DND-41 (cell line): ENCODE measurements around the gene KRT2.

Source experiments
- ATAC-seq: fragments of 200-7000 bp; cut with Tn5 transposase; 3 replicates; pipeline ENCODE4 v1.9.1; 2021; ENCODE audit warnings: low read depth; ENCODE audit not compliant: insufficient read depth
- DNase-seq: peaks from one replicate; pipeline ENCODE4 v3.0.0-alpha.2; 2020
- H2AFZ ChIP-seq: 2 replicates; pipeline ENCODE4 v1.6.0; 2012; ENCODE audit warnings: low read depth, low read length
- H3K27ac ChIP-seq: 2 replicates; pipeline ENCODE4 v1.5.1; 2012; ENCODE audit warnings: low read length, inconsistent platforms
- H3K27me3 ChIP-seq: fragments of 200-600 bp; sonication (generic); 2 replicates; pipeline ENCODE4 v1.6.0; 2012; ENCODE audit warnings: low read length, mild to moderate bottlenecking, inconsistent platforms; ENCODE audit not compliant: insufficient read depth, poor library complexity
- H3K36me3 ChIP-seq: 2 replicates; pipeline ENCODE4 v1.5.1; 2012; ENCODE audit warnings: low read length, inconsistent platforms; ENCODE audit not compliant: insufficient read depth
- H3K4me1 ChIP-seq: 2 replicates; pipeline ENCODE4 v1.5.1; 2012; ENCODE audit warnings: mild to moderate bottlenecking, low read length; ENCODE audit not compliant: insufficient read depth
- H3K4me2 ChIP-seq: 2 replicates; pipeline ENCODE4 v1.6.0; 2012; ENCODE audit warnings: mild to moderate bottlenecking, moderate library complexity, low read length, inconsistent platforms; ENCODE audit not compliant: insufficient read depth
- H3K4me3 ChIP-seq, 2 experiments: fragments of 200-600 bp in 1 of 2; shearing (Covaris generic) in 1 of 2; 2 replicates each; pipeline ENCODE4 v1.5.1; 2012 to 2016; ENCODE audit warnings: inconsistent platforms in 2 of 2, low read length in 2 of 2, mild to moderate bottlenecking in 2 of 2, low read depth in 1 of 2, moderate library complexity in 1 of 2
- H3K79me2 ChIP-seq: 2 replicates; pipeline ENCODE4 v1.6.0; 2012; ENCODE audit warnings: low read length, inconsistent platforms; ENCODE audit not compliant: insufficient read depth
- H3K9ac ChIP-seq: 2 replicates; pipeline ENCODE4 v1.6.0; 2012; ENCODE audit warnings: low read depth, mild to moderate bottlenecking, inconsistent platforms, low read length, moderate library complexity
- H3K9me3 ChIP-seq: 2 replicates; pipeline ENCODE4 v1.5.1; 2012; ENCODE audit warnings: low read length, moderate library complexity, mild to moderate bottlenecking, inconsistent platforms; ENCODE audit not compliant: insufficient read depth, severe bottlenecking
- H4K20me1 ChIP-seq: 2 replicates; pipeline ENCODE4 v1.6.0; 2012; ENCODE audit warnings: low read length; ENCODE audit not compliant: insufficient read depth
- EZH2 ChIP-seq: IDR thresholded peaks from 3 replicates; pipeline ENCODE4 v1.6.1; 2012; ENCODE audit warnings: borderline replicate concordance, low read depth, mild to moderate bottlenecking, moderate library complexity, low read length, inconsistent platforms; ENCODE audit not compliant: severe bottlenecking
- TF ChIP-seq, protein P1 (sequence below): IDR thresholded peaks from 2 replicates; pipeline ENCODE4 v1.5.1; 2012; ENCODE audit warnings: borderline replicate concordance, low read length, moderate library complexity, mild to moderate bottlenecking; ENCODE audit not compliant: poor library complexity, severe bottlenecking; ENCODE audit errors: extremely low read depth

Gene KRT2

DNA sequence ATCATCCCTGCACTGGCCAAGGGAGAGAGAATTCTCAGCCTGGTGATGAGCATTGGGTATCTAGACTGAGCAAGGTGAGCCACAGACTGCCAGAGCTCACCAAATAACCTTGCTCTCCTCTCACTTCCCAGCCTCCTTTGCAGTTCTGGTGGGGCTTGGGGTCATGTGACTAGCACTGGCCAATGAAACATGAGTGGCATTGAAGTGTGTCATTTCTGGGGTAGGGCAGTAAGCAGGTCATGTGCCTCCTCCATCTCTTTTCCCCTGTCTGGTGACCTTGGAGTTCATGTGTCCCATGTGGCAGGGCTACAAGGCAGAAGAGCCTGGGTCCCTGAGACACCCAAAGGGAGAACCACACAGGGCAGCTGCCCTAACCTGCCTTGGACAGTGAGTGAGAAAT, 47.2 kb downstream of the KRT2 start:
- no peak overlapping the region for H3K4me3 ChIP-seq
- H3K9ac ChIP-seq: no peak overlapping the region
- ATAC-seq (no peak), DNase-seq (no peak)
- H3K4me1 ChIP-seq: no peaks in the 10 kb centered on the region
- no peaks in the 10 kb centered on the region for H3K36me3 ChIP-seq
- no peak for TF ChIP-seq EZH2
- TF ChIP-seq, protein P1, sequence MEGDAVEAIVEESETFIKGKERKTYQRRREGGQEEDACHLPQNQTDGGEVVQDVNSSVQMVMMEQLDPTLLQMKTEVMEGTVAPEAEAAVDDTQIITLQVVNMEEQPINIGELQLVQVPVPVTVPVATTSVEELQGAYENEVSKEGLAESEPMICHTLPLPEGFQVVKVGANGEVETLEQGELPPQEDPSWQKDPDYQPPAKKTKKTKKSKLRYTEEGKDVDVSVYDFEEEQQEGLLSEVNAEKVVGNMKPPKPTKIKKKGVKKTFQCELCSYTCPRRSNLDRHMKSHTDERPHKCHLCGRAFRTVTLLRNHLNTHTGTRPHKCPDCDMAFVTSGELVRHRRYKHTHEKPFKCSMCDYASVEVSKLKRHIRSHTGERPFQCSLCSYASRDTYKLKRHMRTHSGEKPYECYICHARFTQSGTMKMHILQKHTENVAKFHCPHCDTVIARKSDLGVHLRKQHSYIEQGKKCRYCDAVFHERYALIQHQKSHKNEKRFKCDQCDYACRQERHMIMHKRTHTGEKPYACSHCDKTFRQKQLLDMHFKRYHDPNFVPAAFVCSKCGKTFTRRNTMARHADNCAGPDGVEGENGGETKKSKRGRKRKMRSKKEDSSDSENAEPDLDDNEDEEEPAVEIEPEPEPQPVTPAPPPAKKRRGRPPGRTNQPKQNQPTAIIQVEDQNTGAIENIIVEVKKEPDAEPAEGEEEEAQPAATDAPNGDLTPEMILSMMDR: no peak
- H3K9me3 ChIP-seq: no peaks in the 10 kb centered on the region
- no peak overlapping the region for H3K4me2 ChIP-seq
- H4K20me1 ChIP-seq: 0 out of 2 replicates have a peak, but pooled peaks cover 3% of the 10 kb centered on the region
- H3K79me2 ChIP-seq: no peaks in the 10 kb centered on the region
- H3K27me3 ChIP-seq: peaks cover 25% of the 10 kb centered on the region
- no peak overlapping the region for H3K27ac ChIP-seq
- H2AFZ ChIP-seq: no peak overlapping the region

DNA sequence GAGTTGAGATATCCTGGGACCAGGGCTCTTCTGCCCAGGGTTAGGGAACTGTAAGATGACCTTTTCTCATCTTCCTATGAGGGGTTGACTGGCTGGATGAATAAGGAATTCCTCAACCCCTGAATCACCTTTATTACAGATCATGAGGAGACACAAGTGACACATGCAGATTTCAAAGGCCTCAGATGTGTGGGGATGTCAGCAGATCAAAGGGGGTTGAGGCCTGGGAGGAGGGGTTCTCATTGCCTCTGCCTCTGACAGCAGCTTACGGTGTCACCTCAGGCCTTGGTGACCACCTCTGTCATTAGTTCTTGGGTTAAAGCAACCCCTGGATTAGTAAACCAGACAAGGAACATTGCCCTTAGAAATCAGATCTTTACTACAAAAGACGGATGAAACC, 48.7 kb downstream of the KRT2 start:
- Histone ChIP-seq H4K20me1 (peaks cover 3% of the 10 kb centered on the region; the same call in 1 of the 2 replicates), H3K27ac (no peak overlapping the region), H3K79me2 (no peaks in the 10 kb centered on the region), H3K27me3 (peaks cover 28% of the 10 kb centered on the region), H2AFZ (no peak overlapping the region), H3K36me3 (no peaks in the 10 kb centered on the region), H3K4me1 (no peaks in the 10 kb centered on the region), H3K4me2 (no peak overlapping the region), H3K4me3 (no peak overlapping the region), H3K9me3 (no peaks in the 10 kb centered on the region), H3K9ac (no peak overlapping the region)
- ATAC-seq: no peak
- TF ChIP-seq, protein P1: no peak
- TF ChIP-seq EZH2: no peak
- no peak for DNase-seq

DNA sequence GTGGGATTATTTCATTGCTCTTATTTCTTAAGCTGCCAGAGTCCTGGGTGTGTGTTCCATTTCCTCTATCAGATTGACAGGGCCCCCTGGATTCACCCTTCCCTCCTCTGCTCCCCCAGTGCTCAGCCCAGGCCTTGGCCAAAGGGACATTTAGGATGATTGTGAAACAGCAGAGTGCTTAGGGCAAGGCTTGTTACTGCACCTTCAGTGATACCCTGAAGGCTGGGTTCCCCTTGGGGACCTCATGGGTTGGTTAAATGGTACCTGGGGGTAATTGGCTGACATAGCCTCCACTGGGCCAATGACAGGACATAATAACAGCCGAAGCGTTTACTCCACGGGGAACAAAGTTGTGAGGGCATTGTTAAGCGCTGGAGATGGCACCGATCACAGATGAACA, 49.5 kb downstream of the KRT2 start:
- Histone ChIP-seq H3K9ac (no peak overlapping the region), H2AFZ (no peak overlapping the region), H4K20me1 (no peaks in the 10 kb centered on the region; the same call in 1 of the 2 replicates), H3K36me3 (no peaks in the 10 kb centered on the region), H3K27ac (no peak overlapping the region), H3K27me3 (peaks cover 21% of the 10 kb centered on the region), H3K4me3 (no peak overlapping the region), H3K9me3 (no peaks in the 10 kb centered on the region), H3K4me1 (no peaks in the 10 kb centered on the region), H3K79me2 (no peaks in the 10 kb centered on the region), H3K4me2 (no peak overlapping the region)
- DNase-seq (no peak), ATAC-seq (no peak)
- TF ChIP-seq EZH2: no peak
- TF ChIP-seq, protein P1: no peak

DNA sequence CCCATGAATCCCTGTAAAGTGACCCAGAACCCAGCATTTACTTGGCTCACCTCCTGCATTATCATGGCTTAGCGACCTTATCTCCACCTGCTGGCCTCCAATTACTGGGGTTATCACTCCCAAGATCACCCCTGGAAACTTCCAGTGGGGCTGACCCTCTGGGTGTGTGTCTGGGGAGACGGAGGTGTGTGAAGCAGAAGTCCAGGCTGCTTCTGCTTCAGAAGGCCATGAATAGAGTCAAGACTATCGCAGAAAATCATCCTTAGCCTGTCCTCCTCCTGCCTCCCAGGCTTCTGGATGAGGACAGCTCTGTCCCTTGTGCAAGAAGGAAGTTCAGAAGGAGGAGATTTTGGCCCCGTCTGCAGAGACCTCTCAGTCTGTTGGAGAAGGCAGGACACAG, 50.3 kb downstream of the KRT2 start:
- H2AFZ ChIP-seq: no peak overlapping the region
- H3K4me2 ChIP-seq: no peak overlapping the region
- no peak overlapping the region for H3K9ac ChIP-seq
- TF ChIP-seq, protein P1: no peak
- TF ChIP-seq EZH2: no peak
- H3K36me3 ChIP-seq: no peaks in the 10 kb centered on the region
- no peak for DNase-seq
- H3K4me3 ChIP-seq: no peak overlapping the region
- H3K4me1 ChIP-seq: no peaks in the 10 kb centered on the region
- peaks cover 21% of the 10 kb centered on the region for H3K27me3 ChIP-seq
- no peaks in the 10 kb centered on the region; the same call in 1 of the 2 replicates for H4K20me1 ChIP-seq
- H3K79me2 ChIP-seq: no peaks in the 10 kb centered on the region
- no peak overlapping the region for H3K27ac ChIP-seq
- H3K9me3 ChIP-seq: no peaks in the 10 kb centered on the region
- no peak for ATAC-seq
